Gastrocnemius medialis (tissue), 4 donors: ENCODE data around the gene RFTN1.

Experiments used
- CTCF ChIP-seq, 5 experiments: fragments of 450-650 bp in 3 of 5; fragments of 200-600 bp in 2 of 5; sonication (generic) in 2 of 5; IDR thresholded peaks in 4 of 5; conservative IDR thresholded peaks in 1 of 5; 1 replicate in 4 of 5; 2 replicates in 1 of 5; pipeline ENCODE4 v1.5.1; 2016 to 2019; ENCODE audit warnings: antibody characterized with exemption in 5 of 5, mild to moderate bottlenecking in 3 of 5, moderate library complexity in 3 of 5
- POLR2A ChIP-seq, 2 donors: fragments of 450-650 bp; IDR thresholded peaks; one replicate each; pipeline ENCODE4 v1.6.1; 2017; ENCODE audit warnings: antibody characterized with exemption in 2 of 2, mild to moderate bottlenecking in 2 of 2, moderate library complexity in 2 of 2

- TF ChIP-seq CTCF (IDR thresholded peaks at IDR 0.05 in 4 of 5, conservative IDR thresholded peaks at IDR 0.05 in 1 of 5) (no peak), POLR2A (IDR thresholded peaks at IDR 0.05) (no peak)
These were observed 120.8 kb downstream of the RFTN1 start for GRCh38 chr3:16392717-16393116.
